Measurements from ENCODE around the gene S100A2.

- TF ChIP-seq, protein P1, sequence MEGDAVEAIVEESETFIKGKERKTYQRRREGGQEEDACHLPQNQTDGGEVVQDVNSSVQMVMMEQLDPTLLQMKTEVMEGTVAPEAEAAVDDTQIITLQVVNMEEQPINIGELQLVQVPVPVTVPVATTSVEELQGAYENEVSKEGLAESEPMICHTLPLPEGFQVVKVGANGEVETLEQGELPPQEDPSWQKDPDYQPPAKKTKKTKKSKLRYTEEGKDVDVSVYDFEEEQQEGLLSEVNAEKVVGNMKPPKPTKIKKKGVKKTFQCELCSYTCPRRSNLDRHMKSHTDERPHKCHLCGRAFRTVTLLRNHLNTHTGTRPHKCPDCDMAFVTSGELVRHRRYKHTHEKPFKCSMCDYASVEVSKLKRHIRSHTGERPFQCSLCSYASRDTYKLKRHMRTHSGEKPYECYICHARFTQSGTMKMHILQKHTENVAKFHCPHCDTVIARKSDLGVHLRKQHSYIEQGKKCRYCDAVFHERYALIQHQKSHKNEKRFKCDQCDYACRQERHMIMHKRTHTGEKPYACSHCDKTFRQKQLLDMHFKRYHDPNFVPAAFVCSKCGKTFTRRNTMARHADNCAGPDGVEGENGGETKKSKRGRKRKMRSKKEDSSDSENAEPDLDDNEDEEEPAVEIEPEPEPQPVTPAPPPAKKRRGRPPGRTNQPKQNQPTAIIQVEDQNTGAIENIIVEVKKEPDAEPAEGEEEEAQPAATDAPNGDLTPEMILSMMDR (IDR thresholded peaks at IDR 0.05), result no peak
- TF ChIP-seq POLR2A (IDR thresholded peaks at IDR 0.05), result no peak
Observed at GRCh38 chr1:153597206-153597605, 31.6 kb upstream of the S100A2 start.
